ENCODE results near the gene APBA2. TPM values are rescaled to one million over a fixed set of nuclear protein-coding genes. Genes with fewer than 3 reads are reported as not detected.

The APBA2 gene
- total and polyA plus RNA-seq, 2 of the 13 experiments (the other 11 are each of a cell fraction or from before 2014, with no cell fraction given) = 0.62 to 2.3 TPM

DNA sequence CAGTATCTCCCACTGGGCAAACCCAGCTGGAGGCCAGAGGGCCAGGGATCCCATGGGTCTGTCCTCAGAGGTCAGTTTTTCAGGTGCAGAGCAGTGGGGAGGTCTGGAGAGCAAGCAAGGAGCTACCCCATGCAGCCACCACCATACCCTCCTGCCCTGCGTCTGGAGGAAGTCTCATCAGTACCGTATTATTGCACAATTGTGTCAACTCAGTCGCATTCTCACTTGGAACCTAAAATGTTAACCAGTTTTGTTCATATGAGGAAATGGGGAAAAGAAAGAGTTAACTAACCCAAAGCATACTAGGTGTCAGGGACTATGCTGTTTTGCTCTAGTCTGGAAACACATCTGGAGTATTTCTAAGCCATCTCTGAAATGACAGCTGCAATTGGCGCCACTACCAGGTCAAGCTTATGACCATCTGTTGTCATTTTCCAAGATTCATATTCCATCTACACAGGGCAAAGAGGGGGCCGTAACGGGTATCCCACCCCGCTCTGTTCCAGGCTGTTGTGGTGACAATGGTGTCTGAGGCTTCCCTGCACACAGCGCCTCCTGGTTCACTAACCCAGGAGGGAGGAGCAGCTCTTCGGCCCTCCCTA lies 16.9 kb upstream of the APBA2 start:
- ChIA-PET CTCF (ENCODE audit: low intra/inter-chr PET ratio, low total read pairs) (no interaction called here), POLR2A (no interaction called here)
- H3K27ac ChIP-seq (ENCODE audit: extremely low read length, insufficient read depth, low read length) = no peak overlapping the region
- in situ Hi-C loops (cut with HindIII; ENCODE audit: extremely low pct_ligation_motif_present, low pct_unique_long_range_greater_than_20kb) (no loop called here), intact Hi-C loops (cut with micrococcal nuclease; ENCODE audit: unreplicated experiment) (no loop called here)
- DNase-seq (ENCODE audit: low spot score) (no peak), FAIRE-seq (no peak), ATAC-seq (no peak)
- H3K4me2 ChIP-seq (ENCODE audit: low read depth, low read length) = no peak overlapping the region
- no peaks in the 10 kb centered on the region for H3K27me3 ChIP-seq (ENCODE audit: control insufficient read depth in 1 of 2, insufficient read depth in 2 of 2, low read length in 2 of 2)
- H3K9me3 ChIP-seq (ENCODE audit: low read length) = no peaks in the 10 kb centered on the region
- H3K4me1 ChIP-seq (ENCODE audit: insufficient read depth, low read length) = peaks cover 8% of the 10 kb centered on the region
- H3K79me2 ChIP-seq (ENCODE audit: insufficient read depth, low read length) = no peaks in the 10 kb centered on the region
- no peak overlapping the region for H3K9ac ChIP-seq (ENCODE audit: insufficient read depth, low read depth, low read length)
- no peaks in the 10 kb centered on the region for H3K36me3 ChIP-seq (replicated peaks in 1 of 2; ENCODE audit: control insufficient read depth in 1 of 2, insufficient read depth in 2 of 2, low read length in 2 of 2)
- no peak for TF ChIP-seq TIGD3 (CRISPR knock-in tag; IDR thresholded peaks at IDR 0.05; ENCODE audit: borderline replicate concordance)
- TF ChIP-seq CEBPB (IDR thresholded peaks at IDR 0.05; ENCODE audit: borderline replicate concordance, low read depth, low read length) = peak; percentile 64; the same call in 1 of the 2 replicates
- BruUV-seq (replicated peaks) = no TSS peak
- H3K4me3 ChIP-seq (replicated peaks in 1 of 3; ENCODE audit: insufficient read depth in 1 of 3, low read depth in 2 of 3, low read length in 3 of 3) = no peak overlapping the region
- H4K20me1 ChIP-seq (ENCODE audit: insufficient read depth, low read length) = no peaks in the 10 kb centered on the region
- WGBS (ENCODE audit: low lambda C conversion rate) = 67% methylated on average over 9 of the region's 9 CpGs
- no peak overlapping the region for H2AFZ ChIP-seq (ENCODE audit: low read length)

DNA sequence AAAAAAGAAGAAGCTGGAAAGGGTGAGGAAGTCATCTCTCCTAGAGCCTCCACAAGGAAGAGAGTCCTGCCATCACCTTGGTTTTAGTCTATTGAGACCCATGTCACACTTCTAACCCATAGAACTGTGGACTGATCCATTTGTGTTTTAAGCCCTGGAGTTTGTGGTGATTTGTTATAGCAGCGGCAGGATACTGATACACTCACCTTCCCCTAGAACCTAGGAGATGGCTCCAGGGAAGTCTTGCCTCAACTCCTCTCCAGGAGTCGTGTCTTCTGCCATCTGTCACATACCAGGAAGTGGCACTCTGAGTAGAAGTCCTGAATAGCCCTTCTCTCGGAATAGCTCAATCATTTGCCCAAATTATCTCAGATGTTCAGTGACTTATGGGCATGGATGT lies 14.6 kb upstream of the APBA2 start:
- CTCF ChIA-PET (ENCODE audit: low intra/inter-chr PET ratio, low total read pairs) = no interaction called here
- no peak overlapping the region for H3K4me2 ChIP-seq (ENCODE audit: low read depth, low read length)
- intact Hi-C loops (cut with micrococcal nuclease; ENCODE audit: unreplicated experiment) = no loop called here
- no peak for TF ChIP-seq FOXA1 (IDR thresholded peaks at IDR 0.05)
- TF ChIP-seq FOXA1 (CRISPR knock-in tag; IDR thresholded peaks at IDR 0.05) = no peak
- TF ChIP-seq ZBTB20 (CRISPR knock-in tag; IDR thresholded peaks at IDR 0.05; ENCODE audit: borderline replicate concordance, low read depth) = no peak
- peak; percentile 87 for TF ChIP-seq ZNF12 (CRISPR knock-in tag; IDR thresholded peaks at IDR 0.05)
- TF ChIP-seq ZFP62 (CRISPR knock-in tag; IDR thresholded peaks at IDR 0.05) = no peak
- no peak for TF ChIP-seq ZNF567 (CRISPR knock-in tag; IDR thresholded peaks at IDR 0.05; ENCODE audit: borderline replicate concordance)
- TF ChIP-seq ZNF253 (CRISPR knock-in tag; IDR thresholded peaks at IDR 0.05; ENCODE audit: borderline replicate concordance) = no peak
- TF ChIP-seq, protein P1, sequence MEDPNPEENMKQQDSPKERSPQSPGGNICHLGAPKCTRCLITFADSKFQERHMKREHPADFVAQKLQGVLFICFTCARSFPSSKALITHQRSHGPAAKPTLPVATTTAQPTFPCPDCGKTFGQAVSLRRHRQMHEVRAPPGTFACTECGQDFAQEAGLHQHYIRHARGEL (CRISPR knock-in tag; IDR thresholded peaks at IDR 0.05) = no peak
- TF ChIP-seq, protein P2, sequence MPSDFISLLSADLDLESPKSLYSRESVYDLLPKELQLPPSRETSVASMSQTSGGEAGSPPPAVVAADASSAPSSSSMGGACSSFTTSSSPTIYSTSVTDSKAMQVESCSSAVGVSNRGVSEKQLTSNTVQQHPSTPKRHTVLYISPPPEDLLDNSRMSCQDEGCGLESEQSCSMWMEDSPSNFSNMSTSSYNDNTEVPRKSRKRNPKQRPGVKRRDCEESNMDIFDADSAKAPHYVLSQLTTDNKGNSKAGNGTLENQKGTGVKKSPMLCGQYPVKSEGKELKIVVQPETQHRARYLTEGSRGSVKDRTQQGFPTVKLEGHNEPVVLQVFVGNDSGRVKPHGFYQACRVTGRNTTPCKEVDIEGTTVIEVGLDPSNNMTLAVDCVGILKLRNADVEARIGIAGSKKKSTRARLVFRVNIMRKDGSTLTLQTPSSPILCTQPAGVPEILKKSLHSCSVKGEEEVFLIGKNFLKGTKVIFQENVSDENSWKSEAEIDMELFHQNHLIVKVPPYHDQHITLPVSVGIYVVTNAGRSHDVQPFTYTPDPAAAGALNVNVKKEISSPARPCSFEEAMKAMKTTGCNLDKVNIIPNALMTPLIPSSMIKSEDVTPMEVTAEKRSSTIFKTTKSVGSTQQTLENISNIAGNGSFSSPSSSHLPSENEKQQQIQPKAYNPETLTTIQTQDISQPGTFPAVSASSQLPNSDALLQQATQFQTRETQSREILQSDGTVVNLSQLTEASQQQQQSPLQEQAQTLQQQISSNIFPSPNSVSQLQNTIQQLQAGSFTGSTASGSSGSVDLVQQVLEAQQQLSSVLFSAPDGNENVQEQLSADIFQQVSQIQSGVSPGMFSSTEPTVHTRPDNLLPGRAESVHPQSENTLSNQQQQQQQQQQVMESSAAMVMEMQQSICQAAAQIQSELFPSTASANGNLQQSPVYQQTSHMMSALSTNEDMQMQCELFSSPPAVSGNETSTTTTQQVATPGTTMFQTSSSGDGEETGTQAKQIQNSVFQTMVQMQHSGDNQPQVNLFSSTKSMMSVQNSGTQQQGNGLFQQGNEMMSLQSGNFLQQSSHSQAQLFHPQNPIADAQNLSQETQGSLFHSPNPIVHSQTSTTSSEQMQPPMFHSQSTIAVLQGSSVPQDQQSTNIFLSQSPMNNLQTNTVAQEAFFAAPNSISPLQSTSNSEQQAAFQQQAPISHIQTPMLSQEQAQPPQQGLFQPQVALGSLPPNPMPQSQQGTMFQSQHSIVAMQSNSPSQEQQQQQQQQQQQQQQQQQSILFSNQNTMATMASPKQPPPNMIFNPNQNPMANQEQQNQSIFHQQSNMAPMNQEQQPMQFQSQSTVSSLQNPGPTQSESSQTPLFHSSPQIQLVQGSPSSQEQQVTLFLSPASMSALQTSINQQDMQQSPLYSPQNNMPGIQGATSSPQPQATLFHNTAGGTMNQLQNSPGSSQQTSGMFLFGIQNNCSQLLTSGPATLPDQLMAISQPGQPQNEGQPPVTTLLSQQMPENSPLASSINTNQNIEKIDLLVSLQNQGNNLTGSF (CRISPR knock-in tag; IDR thresholded peaks at IDR 0.05) = no peak
- no peak for FAIRE-seq
- in situ Hi-C loops (cut with HindIII; ENCODE audit: extremely low pct_ligation_motif_present, low pct_unique_long_range_greater_than_20kb) = no loop called here
- no peaks in the 10 kb centered on the region for H3K79me2 ChIP-seq (ENCODE audit: insufficient read depth, low read length)
- no peak overlapping the region for H2AFZ ChIP-seq (ENCODE audit: low read length)
- no peak for ATAC-seq
- DNase-seq (ENCODE audit: low spot score) = no peak
- 20% methylated on average over 2 of the region's 3 CpGs for WGBS (ENCODE audit: low lambda C conversion rate)
- no peak overlapping the region for H3K4me3 ChIP-seq (replicated peaks in 1 of 3; ENCODE audit: insufficient read depth in 1 of 3, low read depth in 2 of 3, low read length in 3 of 3)
- no peaks in the 10 kb centered on the region for H3K9me3 ChIP-seq (ENCODE audit: low read length)
- H3K4me1 ChIP-seq (ENCODE audit: insufficient read depth, low read length) = peaks cover 14% of the 10 kb centered on the region
- no peak overlapping the region for H3K9ac ChIP-seq (ENCODE audit: insufficient read depth, low read depth, low read length)
- H3K27ac ChIP-seq (ENCODE audit: extremely low read length, insufficient read depth, low read length) = no peak overlapping the region
- BruUV-seq (replicated peaks) = no TSS peak
- H3K36me3 ChIP-seq (replicated peaks in 1 of 2; ENCODE audit: control insufficient read depth in 1 of 2, insufficient read depth in 2 of 2, low read length in 2 of 2) = no peaks in the 10 kb centered on the region
- POLR2A ChIA-PET = no interaction called here
- no peaks in the 10 kb centered on the region for H4K20me1 ChIP-seq (ENCODE audit: insufficient read depth, low read length)
- no peaks in the 10 kb centered on the region for H3K27me3 ChIP-seq (ENCODE audit: control insufficient read depth in 1 of 2, insufficient read depth in 2 of 2, low read length in 2 of 2)

Data from HepG2 (cell line).